Cerebellar cortex (tissue), 1 donor: ENCODE results near the gene COX7C.

Source experiments
- DNase-seq: peaks from one replicate; pipeline ENCODE4 v3.0.0-alpha.2; 2015; ENCODE audit warnings: low spot score

Gene COX7C

GRCh38 chr5:86664173-86664572 is 46.4 kb downstream of the COX7C start:
- DNase-seq, result no peak

GRCh38 chr5:86665984-86666760 is 48.4 kb downstream of the COX7C start:
- no peak for DNase-seq

- DNase-seq, result no peak
Measured at GRCh38 chr5:86666981-86667380, 49.2 kb downstream of the COX7C start.
